ENCODE measurements around the gene GRAMD1A.
"Not testable (repeated sequence)": the region's sequence is repeated elsewhere in the genome, so short reads cannot be mapped to it uniquely, and the experiment has no call there.

GRAMD1A gene

GRCh38 chr19:35038623-35039512 lies 38.7 kb downstream of the GRAMD1A start:
- no peak for DNase-seq

DNA sequence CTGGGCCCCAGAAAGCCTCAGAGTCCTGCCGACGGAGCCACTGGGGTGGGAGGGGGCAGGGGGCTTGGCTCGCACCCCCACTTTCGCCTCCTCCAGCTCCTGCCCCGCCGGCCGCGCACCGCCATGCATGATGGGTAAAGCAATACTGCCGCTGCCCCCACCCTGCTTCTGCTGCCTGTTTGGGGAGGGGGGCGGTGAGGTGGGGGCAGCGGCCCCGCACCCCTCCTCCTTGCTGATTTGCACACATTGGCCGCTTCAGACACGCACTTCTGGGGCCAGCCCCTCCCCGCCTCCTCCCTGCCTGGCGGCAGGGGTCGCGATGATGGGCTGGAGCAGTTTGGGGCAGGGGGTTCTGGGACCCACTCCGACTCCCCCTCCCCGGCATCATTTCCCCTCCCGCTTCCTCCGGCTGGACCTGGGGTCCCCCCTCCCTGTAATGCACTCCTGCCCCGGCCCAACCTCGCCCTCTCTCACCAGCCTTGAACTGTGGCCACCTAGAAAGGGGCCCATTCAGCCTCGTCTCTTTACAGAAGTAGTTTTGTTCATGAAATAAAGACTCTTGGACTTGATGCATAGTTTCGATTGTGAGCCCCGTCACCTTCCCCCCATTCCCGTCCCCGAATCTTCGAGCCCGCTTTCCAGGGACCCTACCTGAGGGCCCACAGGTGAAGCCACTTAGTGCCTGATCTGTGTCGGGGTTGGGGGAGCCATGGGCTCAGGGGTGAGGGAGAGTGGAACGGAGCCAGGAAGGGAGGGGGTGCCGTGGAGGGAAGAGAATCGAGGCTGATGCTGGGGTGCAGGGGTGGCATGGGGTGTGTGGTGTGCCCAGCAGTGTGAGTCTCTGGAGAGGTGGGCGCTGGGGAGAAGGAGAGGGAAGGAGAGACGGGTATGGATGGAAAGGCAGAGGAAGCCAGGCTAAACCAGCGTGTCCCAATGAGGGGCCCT lies 40.0 kb downstream of the GRAMD1A start:
- DNase-seq, result no peak

DNA sequence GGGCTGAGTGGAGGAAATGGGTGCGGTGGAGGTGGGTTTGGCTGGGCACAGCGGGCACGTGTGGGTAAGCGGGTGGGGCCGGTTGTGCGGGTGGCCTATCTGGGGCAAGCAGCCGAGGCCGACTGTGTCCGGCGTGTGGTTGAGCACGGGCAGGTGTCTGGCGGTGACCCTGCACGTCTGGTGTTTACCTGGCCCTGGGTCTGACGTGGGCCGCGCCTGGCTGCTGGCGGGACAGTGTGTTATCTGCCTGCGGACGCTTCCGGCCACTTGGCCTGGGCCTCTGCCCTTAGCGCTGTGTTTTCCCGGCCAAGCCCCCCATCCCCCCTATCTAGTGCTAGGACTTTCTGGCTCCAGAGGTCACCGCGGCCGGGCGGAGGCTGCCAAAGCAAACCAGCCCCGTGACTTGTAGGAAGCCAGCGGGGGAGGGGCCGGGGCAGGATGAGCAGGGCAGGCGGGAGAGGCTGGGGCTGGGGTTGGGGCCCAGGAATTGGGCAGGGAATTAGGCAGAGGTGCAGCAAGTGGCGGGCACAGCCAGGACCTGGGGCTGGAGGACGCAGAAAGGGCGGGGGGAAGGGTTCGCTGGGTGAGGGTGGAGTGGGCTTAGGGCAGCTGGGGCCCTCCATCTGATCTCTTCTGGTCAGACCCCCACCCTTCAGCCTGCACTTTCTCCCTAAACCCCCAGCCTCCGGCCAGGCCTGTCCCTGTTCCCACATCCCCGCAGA lies 40.9 kb downstream of the GRAMD1A start:
- no peak for DNase-seq

DNA sequence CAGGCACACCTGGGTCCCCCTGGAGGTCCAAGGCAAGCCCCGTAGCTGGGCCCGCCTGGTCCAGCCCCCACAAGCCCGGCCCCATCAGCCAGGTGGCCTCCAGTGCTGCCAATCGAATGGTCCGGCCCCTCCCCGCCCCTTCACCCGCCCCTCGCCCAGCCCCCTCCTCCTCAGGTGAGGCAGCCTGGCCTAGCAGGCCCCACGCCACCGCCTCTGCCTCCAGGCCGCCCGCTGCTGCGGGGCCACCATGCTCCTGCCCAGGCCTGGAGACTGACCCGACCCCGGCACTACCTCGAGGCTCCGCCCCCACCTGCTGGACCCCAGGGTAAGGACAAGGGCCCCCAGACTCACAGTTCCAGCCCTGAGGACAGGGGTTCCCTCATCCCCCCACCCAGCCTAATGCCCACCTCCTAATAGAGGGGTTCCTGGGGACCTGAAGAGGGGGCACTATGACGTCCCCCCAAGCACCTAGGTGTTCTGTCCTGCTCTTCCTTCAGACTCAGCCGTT lies 41.5 kb downstream of the GRAMD1A start, which contains the start of gene HPN:
TSS of gene HPN (plus strand) at position 174 of the 508 bp plus-strand sequence. CDS start 786 bp downstream, outside the sequence.
- no peak for DNase-seq

DNA sequence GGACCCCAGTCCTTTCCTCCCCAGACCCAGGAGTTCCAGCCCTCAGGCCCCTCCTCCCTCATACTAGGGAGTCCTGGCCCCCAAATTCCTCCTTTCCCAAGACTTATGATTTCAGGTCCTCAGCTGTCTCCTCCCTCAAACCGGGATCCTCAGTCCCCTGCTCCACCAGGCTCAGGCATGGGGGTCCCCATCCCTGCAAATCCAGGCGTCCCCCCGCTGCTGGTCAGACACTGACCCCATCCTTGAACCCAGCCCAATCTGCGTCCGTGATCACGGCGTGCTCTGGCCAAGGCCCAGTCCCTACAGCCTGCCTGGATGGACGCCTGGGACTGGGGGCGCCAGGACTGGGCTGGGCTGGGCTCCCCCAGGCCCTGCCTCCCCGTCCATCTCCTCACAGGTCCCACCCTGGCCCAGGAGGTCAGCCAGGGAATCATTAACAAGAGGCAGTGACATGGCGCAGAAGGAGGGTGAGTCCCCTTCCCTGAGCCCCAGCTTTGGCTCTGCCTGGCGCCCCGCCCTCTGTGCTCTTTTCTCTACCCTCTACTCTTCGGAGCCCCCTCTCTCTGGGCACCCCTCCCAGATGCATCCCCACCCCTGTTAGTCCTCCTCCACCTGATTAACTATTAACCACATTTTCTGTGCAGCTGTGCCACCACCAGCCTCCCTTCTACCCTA lies 42.1 kb downstream of the GRAMD1A start:
- DNase-seq, result no peak

DNA sequence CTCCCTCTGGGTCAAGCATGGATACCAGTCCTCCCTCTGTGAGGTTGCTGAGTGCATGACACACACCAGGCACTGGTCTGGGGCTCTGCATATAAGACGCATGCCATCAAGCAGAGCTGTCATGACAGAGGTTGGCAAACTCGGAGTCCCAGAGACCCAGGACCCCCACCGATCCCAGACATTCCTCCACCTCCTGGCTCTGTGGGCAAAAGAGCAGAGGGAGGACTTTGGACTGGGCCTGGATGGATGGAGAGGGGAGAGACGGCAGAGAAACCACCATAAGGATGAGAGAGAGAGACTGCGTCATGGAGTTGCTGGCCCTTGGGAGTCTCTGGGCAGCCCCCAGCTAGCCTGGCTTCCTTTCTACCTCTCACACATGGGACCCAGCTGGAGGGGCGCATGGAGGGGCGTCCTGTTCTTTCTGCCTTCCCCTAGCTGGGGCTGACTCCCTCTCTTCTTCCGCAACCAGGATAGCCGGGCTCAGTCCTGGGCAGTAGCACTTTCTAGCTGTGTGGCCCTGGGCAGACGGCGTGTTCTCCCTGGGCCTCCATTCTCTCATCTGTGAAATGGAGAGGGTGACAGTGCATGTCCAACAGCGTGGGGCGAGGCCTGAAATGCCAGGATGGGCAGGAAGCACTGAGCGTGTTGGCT lies 43.0 kb downstream of the GRAMD1A start:
- no peak for DNase-seq

GRCh38 chr19:35043906-35044305 lies 43.8 kb downstream of the GRAMD1A start:
- DNase-seq, result no peak

DNA sequence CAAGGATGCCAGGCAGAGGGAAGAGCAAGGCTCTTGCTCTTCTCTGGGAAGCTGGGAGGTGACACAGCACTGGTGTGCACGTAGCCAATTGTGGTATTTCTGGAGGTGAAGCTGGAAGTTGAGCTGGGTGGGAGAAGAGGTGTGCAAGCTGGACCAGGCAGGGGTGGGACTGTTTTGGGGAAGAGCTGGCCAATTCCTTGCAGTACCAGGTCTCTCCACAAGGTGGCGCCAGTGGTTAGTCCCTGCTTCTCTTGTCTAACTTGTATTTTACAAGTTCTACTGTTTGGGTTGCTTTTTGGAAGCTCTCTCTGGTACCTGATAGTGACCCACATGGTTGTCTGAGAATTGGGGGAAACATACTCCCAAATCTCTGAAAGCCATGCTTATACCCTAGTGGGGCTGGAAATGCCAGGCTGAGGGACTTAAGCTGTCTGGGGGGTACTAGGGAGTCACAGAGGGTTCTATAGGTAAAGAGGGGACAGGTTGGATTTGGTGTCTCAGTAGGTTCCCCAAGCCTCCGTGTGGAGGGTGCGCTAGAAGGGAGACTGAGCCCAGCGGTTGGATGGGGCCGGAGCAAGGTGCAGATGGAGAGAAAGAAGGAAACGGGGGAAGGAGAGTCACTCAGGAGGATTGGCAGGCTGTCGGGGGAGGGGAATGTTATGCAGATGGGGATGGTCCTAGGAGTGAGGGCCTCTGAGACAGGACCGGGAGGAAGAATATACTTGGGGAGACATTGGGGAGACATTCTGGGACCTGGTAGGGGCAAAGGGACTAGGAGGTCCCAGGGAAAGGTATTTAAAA lies 44.4 kb downstream of the GRAMD1A start:
- DNase-seq, result no peak

GRCh38 chr19:35045667-35046300 lies 45.7 kb downstream of the GRAMD1A start:
- no peak for DNase-seq

DNA sequence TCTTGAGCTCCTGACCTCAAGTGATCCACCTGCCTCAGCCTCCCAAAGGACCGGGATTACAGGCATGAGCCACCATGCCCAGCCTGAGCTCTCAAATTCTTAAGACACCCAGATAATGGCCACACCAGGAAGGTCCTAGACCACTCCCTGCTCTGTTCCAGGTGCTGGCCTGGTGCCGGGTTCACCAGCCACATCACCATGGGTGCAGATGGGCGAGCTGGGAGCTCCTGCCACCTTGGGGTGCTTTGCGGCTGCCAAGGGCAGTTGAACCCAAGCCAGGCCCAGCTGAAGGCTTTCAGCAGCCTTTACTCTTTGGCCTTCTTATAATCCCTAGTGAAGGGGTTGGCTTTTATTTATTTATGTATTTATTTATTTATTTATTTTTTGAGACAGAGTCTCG lies 46.3 kb downstream of the GRAMD1A start:
- DNase-seq, result no peak

GRCh38 chr19:35048911-35049411 lies 48.8 kb downstream of the GRAMD1A start:
- DNase-seq, result no peak

DNA sequence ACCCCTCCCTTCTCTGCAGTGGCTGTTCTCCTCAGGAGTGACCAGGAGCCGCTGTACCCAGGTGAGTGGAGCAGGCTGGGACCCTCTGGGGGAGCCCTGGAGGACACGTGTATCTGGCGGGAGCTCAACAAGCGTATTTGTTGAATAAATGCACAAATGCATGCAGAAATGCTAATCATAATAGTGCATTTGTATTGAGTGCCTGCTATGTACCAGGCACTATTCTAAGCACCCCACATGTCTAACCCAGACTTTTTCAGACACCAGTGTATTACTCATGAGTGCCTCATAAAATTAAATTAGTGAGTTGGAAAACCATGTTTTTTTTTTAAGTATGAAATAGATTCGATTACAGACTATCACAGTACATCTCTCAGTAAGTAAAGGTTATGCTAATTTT lies 49.3 kb downstream of the GRAMD1A start:
- DNase-seq, result no peak

- not testable (repeated sequence) for DNase-seq
Observed at GRCh38 chr19:35050662-35051061, 50.5 kb downstream of the GRAMD1A start.

GRCh38 chr19:35051268-35051667 lies 51.1 kb downstream of the GRAMD1A start:
- not testable (repeated sequence) for DNase-seq

- DNase-seq, result no peak
Observed at GRCh38 chr19:35051796-35052195, 51.7 kb downstream of the GRAMD1A start.

GRCh38 chr19:35052599-35053190 lies 52.6 kb downstream of the GRAMD1A start:
- no peak for DNase-seq

DNA sequence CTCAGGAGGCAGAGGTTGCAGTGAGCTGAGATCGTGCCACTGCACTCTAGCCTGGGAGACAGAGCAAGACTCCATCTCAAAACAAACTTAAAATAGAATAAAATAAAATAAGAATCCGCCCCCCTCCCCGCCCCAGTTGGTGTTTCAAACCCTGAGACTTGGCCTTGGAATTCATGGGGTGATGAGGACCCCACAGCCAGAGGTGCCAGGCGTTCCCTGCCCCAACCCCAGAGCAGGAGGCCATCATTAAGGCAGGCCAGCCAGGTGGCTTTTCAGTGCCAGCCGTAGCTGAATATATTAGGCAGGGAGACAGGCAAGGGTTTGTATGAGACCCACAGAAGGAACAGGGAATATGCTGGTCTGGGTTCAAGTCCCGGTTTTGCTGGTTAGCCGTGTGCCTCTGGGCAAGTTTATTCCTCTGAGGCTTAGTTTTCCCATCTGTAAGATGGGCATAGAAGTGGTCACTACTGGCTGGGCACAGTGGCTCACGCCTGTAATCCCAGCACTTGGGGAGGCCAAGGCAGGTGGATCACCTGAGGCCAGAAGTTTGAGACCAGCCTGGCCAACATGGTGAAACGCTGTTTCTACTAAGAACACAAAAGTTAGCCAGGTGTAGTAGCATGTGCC lies 53.7 kb downstream of the GRAMD1A start:
- no peak for DNase-seq

GRCh38 chr19:35054626-35055025 lies 54.5 kb downstream of the GRAMD1A start:
- DNase-seq, result no peak

DNA sequence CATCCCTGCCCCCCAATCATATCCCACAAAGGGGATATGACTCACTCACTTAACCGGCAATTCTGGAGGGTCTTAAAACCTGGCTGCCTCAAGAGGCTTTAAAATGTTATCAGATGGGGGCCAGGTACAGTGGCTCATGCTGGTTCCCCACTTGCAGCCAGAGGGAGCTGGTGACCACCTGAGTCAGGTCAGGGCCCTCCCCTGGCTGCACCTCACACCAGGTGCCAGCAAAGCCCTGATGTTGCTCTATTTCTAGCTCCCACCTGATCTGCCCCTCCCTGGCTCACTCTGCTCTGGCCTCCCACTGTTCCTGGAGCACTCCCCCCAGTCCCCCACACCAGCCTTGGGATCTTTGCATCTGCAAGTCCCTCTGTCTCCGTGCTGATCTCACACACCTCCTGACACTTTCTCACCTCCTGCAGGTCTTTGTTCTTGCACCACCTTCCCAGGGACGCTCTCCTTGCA lies 55.6 kb downstream of the GRAMD1A start:
- no peak for DNase-seq
